H9 (cell line): ENCODE measurements around the gene KRT85. TPM values are rescaled to one million over a fixed set of nuclear protein-coding genes. Genes with fewer than 3 reads are reported as not detected.

ENCODE experiments used
- DNase-seq: peaks from one replicate; pipeline ENCODE4 v3.0.0-alpha.2; 2017
- H2AFZ ChIP-seq: one replicate; pipeline ENCODE4 v1.6.1; 2013; ENCODE audit warnings: mild to moderate bottlenecking, low read length, control low read depth, moderate library complexity
- H2AK5ac ChIP-seq: 2 replicates; pipeline ENCODE4 v1.6.1; 2013; ENCODE audit warnings: low read length, control low read depth, mixed read lengths; ENCODE audit not compliant: insufficient read length
- H2BK120ac ChIP-seq: one replicate; pipeline ENCODE4 v1.6.1; 2013; ENCODE audit warnings: low read depth, mild to moderate bottlenecking, low read length, control low read depth, inconsistent platforms; ENCODE audit not compliant: poor library complexity, severe bottlenecking
- H2BK12ac ChIP-seq: 2 replicates; pipeline ENCODE4 v1.6.1; 2013; ENCODE audit warnings: low read length, control low read depth, mixed read lengths, low read depth; ENCODE audit not compliant: insufficient read length
- H2BK15ac ChIP-seq: 2 replicates; pipeline ENCODE4 v1.6.1; 2013; ENCODE audit warnings: low read depth, low read length, control low read depth
- H2BK20ac ChIP-seq: one replicate; pipeline ENCODE4 v1.6.1; 2013; ENCODE audit warnings: low read depth, mild to moderate bottlenecking, low read length, control low read depth, inconsistent platforms; ENCODE audit not compliant: poor library complexity, severe bottlenecking
- H2BK5ac ChIP-seq: 2 replicates; pipeline ENCODE4 v1.6.1; 2013; ENCODE audit warnings: low read length, control low read depth, mixed read lengths; ENCODE audit not compliant: insufficient read length
- H3K14ac ChIP-seq: 2 replicates; pipeline ENCODE4 v1.6.1; 2013; ENCODE audit warnings: low read length, control low read depth; ENCODE audit not compliant: insufficient read depth
- H3K18ac ChIP-seq: 2 replicates; pipeline ENCODE4 v1.6.1; 2013; ENCODE audit warnings: low read depth, mild to moderate bottlenecking, mixed read lengths, low read length, control low read depth; ENCODE audit not compliant: insufficient read length
- H3K23ac ChIP-seq: 2 replicates; pipeline ENCODE4 v1.6.1; 2013; ENCODE audit warnings: low read length, control low read depth, mixed read lengths, low read depth; ENCODE audit not compliant: insufficient read length
- H3K23me2 ChIP-seq: 2 replicates; pipeline ENCODE4 v1.6.1; 2013; ENCODE audit warnings: low read depth, mild to moderate bottlenecking, mixed read lengths, low read length, control low read depth; ENCODE audit not compliant: insufficient read length, poor library complexity, severe bottlenecking
- H3K27ac ChIP-seq: 2 replicates; pipeline ENCODE4 v1.5.1; 2013; ENCODE audit warnings: low read length, control low read depth, mixed read lengths, low read depth; ENCODE audit not compliant: insufficient read length
- H3K27me3 ChIP-seq: 2 replicates; pipeline ENCODE4 v1.6.1; 2013; ENCODE audit warnings: low read length, control low read depth, inconsistent platforms; ENCODE audit not compliant: insufficient read depth
- H3K4ac ChIP-seq: 2 replicates; pipeline ENCODE4 v1.6.1; 2013; ENCODE audit warnings: low read depth, mild to moderate bottlenecking, control low read depth, inconsistent platforms, low read length, moderate library complexity
- H3K4me1 ChIP-seq: 2 replicates; pipeline ENCODE4 v1.6.1; 2013; ENCODE audit warnings: low read length, control low read depth, inconsistent platforms; ENCODE audit not compliant: insufficient read depth
- H3K4me2 ChIP-seq: 2 replicates; pipeline ENCODE4 v1.6.1; 2013; ENCODE audit warnings: low read length, control low read depth, mixed read lengths; ENCODE audit not compliant: insufficient read length, insufficient read depth
- H3K56ac ChIP-seq: 2 replicates; pipeline ENCODE4 v1.6.1; 2013; ENCODE audit warnings: low read depth, mild to moderate bottlenecking, mixed read lengths, low read length, control low read depth; ENCODE audit not compliant: insufficient read length
- H3K79me1 ChIP-seq: 2 replicates; pipeline ENCODE4 v1.6.1; 2013; ENCODE audit warnings: low read depth, mild to moderate bottlenecking, moderate library complexity, low read length, control low read depth, inconsistent platforms; ENCODE audit not compliant: insufficient read depth, poor library complexity, severe bottlenecking
- H3K79me2 ChIP-seq: 2 replicates; pipeline ENCODE4 v1.6.1; 2013; ENCODE audit warnings: low read length, control low read depth, inconsistent platforms; ENCODE audit not compliant: insufficient read depth
- H3K9ac ChIP-seq: 2 replicates; pipeline ENCODE4 v1.6.1; 2013; ENCODE audit warnings: low read length, control low read depth, mixed read lengths; ENCODE audit not compliant: insufficient read length; ENCODE audit errors: extremely low read depth
- H3K9me3 ChIP-seq: one replicate; pipeline ENCODE4 v1.6.1; 2013; ENCODE audit warnings: low read depth, low read length, inconsistent platforms; ENCODE audit not compliant: control insufficient read depth
- H3T11ph ChIP-seq: one replicate; pipeline ENCODE4 v1.6.1; 2013; ENCODE audit warnings: mild to moderate bottlenecking, low read length, control low read depth, inconsistent platforms
- H4K20me1 ChIP-seq: one replicate; pipeline ENCODE4 v1.6.1; 2013; ENCODE audit not compliant: control insufficient read depth, insufficient read length, insufficient read depth
- H4K5ac ChIP-seq: 2 replicates; pipeline ENCODE4 v1.6.1; 2013; ENCODE audit warnings: low read depth, mild to moderate bottlenecking, mixed read lengths, low read length, control low read depth; ENCODE audit not compliant: insufficient read length
- H4K8ac ChIP-seq: replicated peaks from 2 replicates; pipeline ENCODE4 v1.6.1; 2013; ENCODE audit warnings: low read length, control low read depth, mixed read lengths, low read depth; ENCODE audit not compliant: insufficient read length
- H4K91ac ChIP-seq: 2 replicates; pipeline ENCODE4 v1.6.1; 2013; ENCODE audit warnings: low read depth, mild to moderate bottlenecking, moderate library complexity, mixed read lengths, low read length, control low read depth; ENCODE audit not compliant: insufficient read length
- H3K27ac Mint-ChIP-seq, 3 experiments: 2 replicates in 2 of 3; 3 replicates in 1 of 3; pipeline ENCODE4 v1.8.0; 2020 to 2021; ENCODE audit warnings: mixed read lengths in 3 of 3, mild to moderate bottlenecking in 1 of 3, moderate library complexity in 1 of 3
- H3K27me3 Mint-ChIP-seq: 2 replicates; pipeline ENCODE4 v1.8.0; 2021; ENCODE audit warnings: low read depth, mild to moderate bottlenecking, moderate library complexity, mixed read lengths
- H3K36me3 Mint-ChIP-seq, 3 experiments: 2 replicates in 2 of 3; 3 replicates in 1 of 3; pipeline ENCODE4 v1.8.0; 2020 to 2021; ENCODE audit warnings: low read depth in 3 of 3, mixed read lengths in 3 of 3; ENCODE audit not compliant: insufficient read depth in 1 of 3
- H3K4me1 Mint-ChIP-seq, 2 experiments: 2 replicates each; pipeline ENCODE4 v1.8.0; 2020; ENCODE audit warnings: mixed read lengths in 2 of 2
- H3K4me3 Mint-ChIP-seq, 2 experiments: 2 replicates in 1 of 2; 3 replicates in 1 of 2; pipeline ENCODE4 v1.8.0; 2020 to 2021; ENCODE audit warnings: mild to moderate bottlenecking in 2 of 2, mixed read lengths in 2 of 2, moderate library complexity in 1 of 2
- H3K9me3 Mint-ChIP-seq, 2 experiments: 2 replicates in 1 of 2; 3 replicates in 1 of 2; pipeline ENCODE4 v1.8.0; 2020; ENCODE audit warnings: mild to moderate bottlenecking in 2 of 2, mixed read lengths in 2 of 2, moderate library complexity in 1 of 2
- CTCF ChIP-seq: fragments of 200-600 bp; sonication (generic); conservative IDR thresholded peaks from 3 replicates; pipeline ENCODE4 v1.8.0; 2021; ENCODE audit warnings: antibody characterized with exemption, mild to moderate bottlenecking
- WGBS: extraction: QIAGEN DNeasy Blood & Tissue Kit; methylation state at CpG from one replicate; pipeline ENCODE4 v1.1.7; 2013; ENCODE audit warnings: missing lambda C conversion rate, low lambda C conversion rate, mixed read lengths; ENCODE audit not compliant: insufficient read length; ENCODE audit errors: extremely low coverage; 5-methylcytosine and 5-hydroxymethylcytosine counted together
- total RNA-seq: library from RNA; stranded (reverse); gene quantifications from 2 replicates; pipeline ENCODE4 v1.2.1, GENCODE V29; 2021

Gene KRT85
- total RNA-seq, 1 experiment from 2014 or later: not detected

- no peak for DNase-seq
- H3K27ac Mint-ChIP-seq: no peak overlapping the region
- no peak overlapping the region for H3K14ac ChIP-seq
- TF ChIP-seq CTCF: no peak
- H3K9me3 Mint-ChIP-seq: peaks cover 10 to 11% of the 10 kb centered on the region in 2 experiments
- no peak overlapping the region for H2BK120ac ChIP-seq
- no peak overlapping the region for H4K8ac ChIP-seq
- H2BK12ac ChIP-seq: no peak overlapping the region
- peaks cover 5% of the 10 kb centered on the region; the same call in 1 of the 2 replicates for H3K27me3 Mint-ChIP-seq
- H2BK20ac ChIP-seq: no peak overlapping the region
- H3K23ac ChIP-seq: no peak overlapping the region
- H3K27me3 ChIP-seq: no peaks in the 10 kb centered on the region; the same call in 1 of the 2 replicates
- no peak overlapping the region for H3K18ac ChIP-seq
- no peaks in the 10 kb centered on the region for H3K9me3 ChIP-seq
- H3K36me3 Mint-ChIP-seq: peaks cover 0 to 5% (median 2%) of the 10 kb centered on the region in 3 experiments; a peak in 3 of 7 replicates
- no peaks in the 10 kb centered on the region for H4K20me1 ChIP-seq
- no peaks in the 10 kb centered on the region for H3K79me1 ChIP-seq
- H3K4me1 ChIP-seq: peaks cover 1% of the 10 kb centered on the region; the same call in 1 of the 2 replicates
- H4K91ac ChIP-seq: no peak overlapping the region
- no peak overlapping the region for H3K4me2 ChIP-seq
- H3K23me2 ChIP-seq: no peaks in the 10 kb centered on the region
- no peak overlapping the region for H4K5ac ChIP-seq
- H3K27ac ChIP-seq: no peak overlapping the region
- no CpG with 5 or more reads among the region's 3 CpGs for WGBS
- no peak overlapping the region for H2AFZ ChIP-seq
- no peak overlapping the region for H3K4ac ChIP-seq
- H3T11ph ChIP-seq: no peak overlapping the region
- H2AK5ac ChIP-seq: no peak overlapping the region
- peaks cover 10 to 13% of the 10 kb centered on the region in 2 experiments for H3K4me1 Mint-ChIP-seq
- no peak overlapping the region for H2BK15ac ChIP-seq
- no peak overlapping the region for H2BK5ac ChIP-seq
- H3K9ac ChIP-seq: no peak overlapping the region
- H3K56ac ChIP-seq: no peak overlapping the region
- no peaks in the 10 kb centered on the region for H3K79me2 ChIP-seq
- no peak overlapping the region for H3K4me3 Mint-ChIP-seq
Observed at GRCh38 chr12:52404951-52405350, 37.7 kb upstream of the KRT85 start.
